Measurements from ENCODE around the gene TRIO. TPM values are rescaled to one million over a fixed set of nuclear protein-coding genes. Genes with fewer than 3 reads are reported as not detected.

Gene TRIO
- total RNA-seq, 1 donor from 2014 or later: 71.6 TPM

GRCh38 chr5:14438195-14438606, 295.1 kb downstream of the TRIO start:
- TF ChIP-seq, protein P1, sequence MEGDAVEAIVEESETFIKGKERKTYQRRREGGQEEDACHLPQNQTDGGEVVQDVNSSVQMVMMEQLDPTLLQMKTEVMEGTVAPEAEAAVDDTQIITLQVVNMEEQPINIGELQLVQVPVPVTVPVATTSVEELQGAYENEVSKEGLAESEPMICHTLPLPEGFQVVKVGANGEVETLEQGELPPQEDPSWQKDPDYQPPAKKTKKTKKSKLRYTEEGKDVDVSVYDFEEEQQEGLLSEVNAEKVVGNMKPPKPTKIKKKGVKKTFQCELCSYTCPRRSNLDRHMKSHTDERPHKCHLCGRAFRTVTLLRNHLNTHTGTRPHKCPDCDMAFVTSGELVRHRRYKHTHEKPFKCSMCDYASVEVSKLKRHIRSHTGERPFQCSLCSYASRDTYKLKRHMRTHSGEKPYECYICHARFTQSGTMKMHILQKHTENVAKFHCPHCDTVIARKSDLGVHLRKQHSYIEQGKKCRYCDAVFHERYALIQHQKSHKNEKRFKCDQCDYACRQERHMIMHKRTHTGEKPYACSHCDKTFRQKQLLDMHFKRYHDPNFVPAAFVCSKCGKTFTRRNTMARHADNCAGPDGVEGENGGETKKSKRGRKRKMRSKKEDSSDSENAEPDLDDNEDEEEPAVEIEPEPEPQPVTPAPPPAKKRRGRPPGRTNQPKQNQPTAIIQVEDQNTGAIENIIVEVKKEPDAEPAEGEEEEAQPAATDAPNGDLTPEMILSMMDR (IDR thresholded peaks at IDR 0.05; ENCODE audit: insufficient read depth, low read length, severe bottlenecking): no peak

DNA sequence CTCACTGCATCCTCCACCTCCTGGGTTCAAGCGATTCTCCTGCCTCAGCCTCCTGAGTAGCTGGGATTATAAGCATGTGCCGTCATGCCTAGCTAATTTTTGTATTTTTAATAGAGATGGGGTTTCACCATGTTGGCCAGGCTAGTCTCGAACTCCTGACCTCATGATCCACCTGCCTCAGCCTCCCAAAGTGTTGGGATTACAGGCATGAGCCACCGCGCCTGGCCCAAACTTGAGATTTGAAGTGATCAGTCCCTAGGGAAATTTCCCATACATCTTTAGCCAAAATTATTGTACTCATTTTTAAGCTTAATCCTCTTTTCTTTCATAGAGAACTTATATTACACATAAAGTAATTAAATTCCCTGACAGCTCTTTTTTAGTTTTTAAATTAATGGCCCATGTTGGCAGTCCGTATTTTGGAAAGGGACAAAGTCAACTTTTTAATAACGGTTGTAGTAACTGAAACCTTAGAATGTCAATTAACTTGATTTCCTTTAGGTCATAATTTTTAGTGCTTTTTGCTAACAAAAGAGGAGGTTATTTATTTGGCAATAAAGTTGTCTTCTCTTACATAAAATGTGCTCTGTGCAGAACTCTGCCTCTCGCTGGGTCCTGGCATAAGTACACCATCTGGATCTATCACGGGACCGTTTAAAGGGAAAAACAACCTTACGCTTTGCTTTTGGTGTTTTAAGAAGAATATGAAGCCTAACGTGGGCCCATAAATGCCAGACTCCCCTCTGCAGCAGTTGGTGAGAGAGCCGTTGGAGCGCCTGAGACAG, 296.1 kb downstream of the TRIO start:
- TF ChIP-seq, protein P1 (IDR thresholded peaks at IDR 0.05; ENCODE audit: insufficient read depth, low read length, severe bottlenecking): no peak
- Histone ChIP-seq H3K27me3 (ENCODE audit: control insufficient read depth, insufficient read depth, low read length) (no peaks in the 10 kb centered on the region), H3K36me3 (ENCODE audit: control insufficient read depth, insufficient read depth, low read length) (peaks cover 6% of the 10 kb centered on the region), H3K4me3 (ENCODE audit: low read depth, low read length) (no peak overlapping the region)
- FAIRE-seq (no peak), DNase-seq (ENCODE audit: low read depth) (no peak)

More at GRCh38 chr5:14438195-14438606, 295.1 kb downstream of the TRIO start:
- DNase-seq (ENCODE audit: low read depth) (no peak), FAIRE-seq (no peak)
- Histone ChIP-seq H3K4me3 (ENCODE audit: low read depth, low read length) (no peak overlapping the region), H3K36me3 (ENCODE audit: control insufficient read depth, insufficient read depth, low read length) (peaks cover 6% of the 10 kb centered on the region), H3K27me3 (ENCODE audit: control insufficient read depth, insufficient read depth, low read length) (no peaks in the 10 kb centered on the region)

- peaks cover 6% of the 10 kb centered on the region for H3K36me3 ChIP-seq (ENCODE audit: control insufficient read depth, insufficient read depth, low read length)
- no peak overlapping the region for H3K4me3 ChIP-seq (ENCODE audit: low read depth, low read length)
- no peaks in the 10 kb centered on the region for H3K27me3 ChIP-seq (ENCODE audit: control insufficient read depth, insufficient read depth, low read length)
- TF ChIP-seq, protein P1 (IDR thresholded peaks at IDR 0.05; ENCODE audit: insufficient read depth, low read length, severe bottlenecking): no peak
- FAIRE-seq (no peak), DNase-seq (ENCODE audit: low read depth) (no peak)
These were observed 297.1 kb downstream of the TRIO start for GRCh38 chr5:14440223-14440581.

DNA sequence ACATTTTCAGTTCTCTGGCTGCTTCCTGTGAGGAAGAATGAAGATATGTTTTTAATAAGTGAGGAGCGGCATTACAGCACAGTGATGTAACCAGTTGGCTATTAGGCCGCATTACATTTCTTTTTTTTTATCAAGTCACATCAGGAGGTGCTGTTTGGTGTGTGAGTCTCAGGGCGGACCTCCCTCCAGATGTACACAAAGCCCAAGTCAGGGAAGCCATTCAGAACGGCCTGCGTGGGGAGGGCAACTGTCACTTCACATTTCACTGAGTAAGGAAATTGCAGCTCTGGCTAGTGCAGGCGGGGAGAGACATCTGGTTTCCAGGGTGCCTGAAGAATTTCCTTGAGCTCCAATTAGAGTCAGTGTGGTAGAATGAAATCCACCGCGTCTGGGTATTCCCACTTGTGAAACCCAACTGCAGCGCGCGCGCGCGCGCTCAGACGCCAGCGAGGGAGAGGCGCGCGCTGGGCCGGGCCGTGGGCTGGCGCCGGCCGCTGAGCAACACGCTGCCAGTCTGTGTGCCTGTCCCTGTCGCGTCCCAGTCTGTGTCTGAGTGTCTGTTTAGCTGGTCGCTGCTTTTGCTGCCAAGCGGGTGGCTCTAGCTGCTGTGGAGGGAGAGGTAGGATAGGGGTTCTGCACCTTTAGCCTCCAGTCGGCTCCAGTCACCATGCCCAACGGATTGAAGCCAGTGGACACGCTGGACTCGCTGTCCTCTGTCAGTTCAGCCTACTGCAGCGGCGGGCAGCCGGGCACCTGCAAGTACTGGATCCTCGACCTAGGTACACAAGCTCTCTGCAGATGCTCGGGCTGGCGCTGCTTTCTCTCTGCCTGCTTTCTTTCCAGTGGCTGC, 297.7 kb downstream of the TRIO start:
- Histone ChIP-seq H3K4me3 (ENCODE audit: low read depth, low read length) (peak overlapping the region; percentile 15), H3K36me3 (ENCODE audit: control insufficient read depth, insufficient read depth, low read length) (peaks cover 5% of the 10 kb centered on the region), H3K27me3 (ENCODE audit: control insufficient read depth, insufficient read depth, low read length) (no peaks in the 10 kb centered on the region)
- peak; percentile 62 for DNase-seq (ENCODE audit: low read depth)
- TF ChIP-seq, protein P1 (IDR thresholded peaks at IDR 0.05; ENCODE audit: insufficient read depth, low read length, severe bottlenecking): no peak
- FAIRE-seq: no peak

DNA sequence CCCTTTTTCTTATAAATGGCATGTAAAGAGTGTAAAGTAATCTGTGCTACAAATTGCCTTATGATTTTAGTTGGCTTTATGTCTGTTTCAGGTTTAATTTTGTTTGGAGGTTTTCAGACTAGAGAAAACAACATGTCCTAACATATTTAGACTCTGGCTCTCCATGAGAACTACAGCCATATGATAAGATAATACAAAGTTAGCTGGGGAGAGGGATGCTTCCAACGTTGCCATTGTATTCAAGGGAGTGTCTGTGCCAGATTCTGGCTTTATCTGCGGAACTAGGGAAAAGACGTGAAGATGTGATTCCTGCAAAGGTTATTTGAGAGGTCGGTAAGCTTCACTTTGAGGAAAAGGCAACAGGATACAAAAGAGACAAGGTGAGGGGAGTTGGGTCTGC, 298.5 kb downstream of the TRIO start:
- peaks cover 4% of the 10 kb centered on the region for H3K36me3 ChIP-seq (ENCODE audit: control insufficient read depth, insufficient read depth, low read length)
- H3K4me3 ChIP-seq (ENCODE audit: low read depth, low read length): no peak overlapping the region
- no peak for DNase-seq (ENCODE audit: low read depth)
- H3K27me3 ChIP-seq (ENCODE audit: control insufficient read depth, insufficient read depth, low read length): no peaks in the 10 kb centered on the region
- FAIRE-seq: no peak
- TF ChIP-seq, protein P1 (IDR thresholded peaks at IDR 0.05; ENCODE audit: insufficient read depth, low read length, severe bottlenecking): no peak
